COLO668 (cell line): Measurements from ENCODE around the gene PBX4.

Experiments used
- DNase-seq: peaks from one replicate; lab custom pipeline; 2025; ENCODE audit not compliant: unreplicated experiment; lab: John Stamatoyannopoulos, UW

The PBX4 gene

GRCh38 chr19:19527674-19528625 is 90.5 kb downstream of the PBX4 start:
- no peak for DNase-seq

DNA sequence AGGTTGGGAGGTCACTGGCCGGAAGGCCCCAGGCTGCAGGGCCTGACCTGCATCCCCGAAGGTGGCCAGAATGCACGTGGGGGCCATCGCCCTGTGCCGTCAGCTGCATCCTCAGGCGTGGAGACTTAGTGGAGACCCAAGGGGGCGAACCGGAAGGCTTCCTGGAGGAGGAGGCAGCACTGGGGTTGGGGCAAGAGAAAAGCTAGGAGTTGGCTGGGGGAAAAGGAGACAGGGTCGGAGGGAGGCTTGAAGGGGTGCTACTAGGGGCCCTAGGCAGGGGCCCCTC is 91.2 kb downstream of the PBX4 start:
- DNase-seq = no peak

DNA sequence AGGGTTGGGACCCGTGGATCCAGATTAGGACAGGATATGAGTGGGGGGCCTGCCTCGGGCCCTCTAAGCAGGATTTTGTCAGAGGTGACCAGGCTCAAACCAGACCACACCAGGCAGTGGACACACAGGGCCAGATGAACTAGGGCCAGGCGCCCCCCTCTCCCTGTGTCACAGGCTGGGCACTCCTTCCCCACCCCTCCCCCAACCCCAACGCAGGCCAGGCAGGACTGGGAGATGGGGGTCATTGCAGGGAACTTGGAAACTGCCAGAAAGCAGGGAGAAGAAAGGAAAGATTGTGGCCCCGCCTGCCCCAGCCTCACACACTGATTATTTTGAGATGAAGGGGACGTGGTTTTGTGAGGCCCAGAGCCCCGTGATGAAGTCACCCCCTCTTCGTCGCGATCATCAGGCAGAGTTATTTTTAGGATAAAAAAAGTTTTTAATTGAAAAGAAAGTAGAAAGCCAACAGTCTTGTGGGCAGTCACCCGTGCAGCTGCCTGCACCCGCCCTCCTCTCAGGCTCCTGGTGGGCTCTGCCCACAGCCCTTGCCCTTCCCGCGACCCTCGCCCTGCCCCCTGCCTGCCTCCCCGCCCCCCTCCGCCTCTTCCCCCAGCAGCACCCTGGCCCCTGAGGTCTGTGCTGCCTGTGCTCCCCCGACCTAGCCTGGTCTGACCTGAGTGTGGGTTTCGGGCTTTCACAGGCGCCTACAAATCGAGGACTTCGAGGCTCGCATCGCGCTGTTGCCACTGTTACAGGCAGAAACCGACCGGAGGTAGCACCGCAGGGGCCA is 91.7 kb downstream of the PBX4 start:
- DNase-seq = no peak

DNA sequence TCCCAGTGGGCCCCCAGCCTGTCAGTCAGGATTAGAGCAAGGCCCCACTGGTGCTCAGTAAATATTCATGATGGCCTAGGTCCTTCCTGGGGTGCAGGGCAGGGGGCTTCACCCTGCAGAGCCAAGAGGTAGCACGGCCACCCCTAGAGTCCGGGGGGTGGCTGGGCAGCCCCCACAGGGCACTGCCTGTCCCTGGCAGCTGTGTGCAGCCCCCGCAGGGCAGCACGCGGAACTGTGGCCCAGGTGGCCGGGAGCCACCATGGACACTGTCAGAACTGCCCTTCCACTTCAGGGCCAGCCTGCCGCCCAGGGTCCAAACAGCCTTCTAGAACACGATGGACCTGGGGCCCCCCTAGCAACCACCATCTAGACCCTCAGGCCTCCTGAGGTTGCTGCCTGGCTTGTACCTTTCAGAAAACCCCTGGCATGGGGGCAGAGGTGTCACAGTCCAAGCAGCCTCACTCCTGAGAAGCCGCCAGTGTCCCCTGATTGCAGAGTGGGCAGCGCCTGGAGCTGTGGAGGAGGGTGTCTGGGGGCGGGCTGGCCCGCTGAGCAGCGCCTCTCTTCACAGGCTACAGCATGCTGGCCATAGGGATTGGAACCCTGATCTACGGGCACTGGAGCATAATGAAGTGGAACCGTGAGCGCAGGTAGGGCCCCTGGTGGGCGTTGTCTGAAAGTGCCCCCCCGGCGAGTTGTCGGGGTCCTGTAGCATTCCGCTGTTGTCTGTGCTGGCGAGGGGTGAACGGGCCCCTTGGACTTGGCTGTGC is 92.7 kb downstream of the PBX4 start:
- no peak for DNase-seq

GRCh38 chr19:19524053-19524452 is 94.4 kb downstream of the PBX4 start:
- DNase-seq = no peak

DNA sequence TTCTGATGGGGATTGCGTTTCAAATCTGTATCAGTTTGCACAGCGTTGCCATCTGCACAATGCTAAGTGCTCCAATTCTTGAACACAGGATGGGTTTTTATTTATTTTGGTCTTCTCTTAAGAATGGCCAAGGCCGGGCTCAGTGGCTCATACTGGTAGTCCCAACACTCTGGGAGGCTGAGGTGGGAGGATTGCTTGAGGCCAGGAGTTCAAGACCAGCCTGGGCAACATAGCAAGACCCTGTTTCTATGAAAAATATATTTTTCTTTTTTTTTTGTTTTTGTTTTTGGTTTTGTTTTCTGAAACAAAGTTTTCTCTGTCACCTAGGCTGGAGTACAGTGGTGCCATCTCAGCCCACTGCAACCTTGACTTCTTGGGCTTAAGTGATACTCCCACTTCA is 95.3 kb downstream of the PBX4 start:
- DNase-seq = no peak

GRCh38 chr19:19520989-19521388 is 97.5 kb downstream of the PBX4 start:
- DNase-seq = no peak

DNA sequence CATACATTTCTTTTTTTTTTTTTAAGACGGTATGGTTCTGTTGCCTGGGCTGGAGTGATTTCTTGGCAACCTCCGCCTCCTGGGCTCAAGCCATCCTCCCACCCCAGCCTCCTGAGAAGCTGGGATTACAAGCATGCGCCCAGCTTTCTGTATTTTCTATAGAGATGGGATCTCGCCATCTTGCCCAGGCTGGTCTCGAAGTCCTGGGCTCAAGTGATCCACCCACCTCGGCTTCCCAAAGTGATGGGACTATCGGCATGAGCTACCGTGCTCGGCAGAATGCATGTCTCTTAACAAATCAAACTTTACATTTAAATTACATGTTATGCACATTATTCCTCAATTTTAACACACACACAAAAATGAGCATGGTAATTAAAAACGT is 101.3 kb downstream of the PBX4 start:
- DNase-seq = no peak

GRCh38 chr19:19515642-19516519 is 102.6 kb downstream of the PBX4 start, which contains the start of gene NDUFA13:
Gene NDUFA13, plus strand, starts transcription at chr19:19516225. Its CDS starts 14 bp downstream, at chr19:19516239.
- peak; percentile 87 for DNase-seq

DNA sequence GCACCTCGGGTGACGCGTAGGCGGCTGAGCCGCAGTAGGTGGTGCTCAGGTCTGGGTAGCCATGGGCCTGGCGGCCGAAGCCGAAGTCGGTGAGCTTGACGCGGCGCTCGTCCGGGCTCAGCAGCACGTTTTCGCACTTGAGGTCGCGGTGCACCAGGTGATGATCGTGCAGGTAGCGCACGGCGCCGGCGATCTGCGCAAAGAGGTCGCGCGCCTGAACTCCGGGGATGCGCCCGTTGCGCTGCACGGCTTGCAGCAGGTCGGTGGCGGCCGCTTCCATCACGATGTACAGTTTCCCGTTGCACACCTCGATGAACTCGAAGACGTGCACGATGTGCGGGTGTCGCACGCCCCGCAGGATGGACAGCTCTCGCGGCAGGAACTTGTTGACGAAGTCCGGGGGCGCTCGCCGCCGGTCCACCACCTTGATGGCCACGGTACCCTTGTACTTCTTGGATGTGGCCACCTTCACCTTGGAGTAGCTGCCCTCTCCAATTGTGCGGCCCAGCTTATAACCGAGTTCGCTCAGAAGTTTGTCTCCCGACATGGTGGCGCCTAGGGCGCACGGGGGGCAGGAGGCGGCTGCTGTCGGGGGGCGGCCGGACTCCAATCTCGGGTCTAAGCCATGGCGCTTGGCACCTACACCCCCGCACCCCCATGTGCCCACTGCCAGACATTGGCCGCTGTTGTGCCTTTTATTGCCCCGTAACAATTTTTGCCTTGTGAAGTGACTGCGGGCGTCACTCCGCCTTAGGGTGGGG is 103.4 kb downstream of the PBX4 start, which contains the start of gene TSSK6:
TSSK6 (minus strand) TSS at position 668 of the 761 bp plus-strand sequence; CDS start at position 547, 121 bp downstream.
- DNase-seq = no peak

DNA sequence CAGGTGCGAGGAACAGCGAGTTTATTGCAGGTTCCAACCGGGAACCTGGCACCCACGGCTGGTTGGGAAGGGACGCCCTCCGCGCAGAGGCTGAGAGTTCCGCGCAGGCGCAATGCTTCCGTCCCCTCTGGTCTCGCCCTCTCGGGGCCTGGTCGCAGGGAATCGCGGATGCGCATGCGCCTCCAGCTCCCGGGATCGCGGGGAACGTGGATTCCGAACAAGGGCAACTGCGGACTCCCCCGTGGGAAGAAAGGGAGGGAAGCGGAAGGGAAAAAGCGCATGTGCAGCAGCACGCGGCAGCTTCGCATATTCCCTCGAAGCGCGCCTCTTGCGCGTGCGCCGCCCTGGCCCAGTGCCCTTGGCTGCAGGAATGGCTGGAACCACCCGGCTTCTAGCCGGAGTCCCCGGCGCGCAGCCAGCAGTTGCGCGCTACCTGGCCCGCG is 104.3 kb downstream of the PBX4 start:
- DNase-seq = no peak

DNA sequence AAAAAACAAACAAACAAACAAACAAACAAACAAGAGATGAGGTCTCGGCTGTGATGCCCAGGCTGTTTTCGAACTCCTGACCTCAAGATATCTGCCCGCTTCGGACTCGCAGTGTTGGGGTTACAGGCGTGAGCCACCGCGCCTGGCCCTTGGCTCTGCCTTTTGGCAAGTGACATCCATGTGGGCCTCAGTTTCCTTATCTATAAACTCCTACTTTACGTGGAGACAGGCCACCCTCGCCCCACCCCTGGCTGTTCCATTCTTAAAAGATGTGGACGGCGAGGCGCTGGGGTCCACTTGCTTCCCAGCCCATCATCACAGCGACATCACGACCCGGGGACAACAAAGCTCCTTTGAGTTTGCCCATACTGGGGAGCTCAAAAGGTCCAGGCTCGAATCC is 104.8 kb downstream of the PBX4 start:
- no peak for DNase-seq
